Lower lobe of right lung (tissue), 2 donors: ENCODE data around the gene POLRMT. TPM values are rescaled to one million over a fixed set of nuclear protein-coding genes. Genes with fewer than 3 reads are reported as not detected.
A peak's percentile ranks its signal among the peaks of the same experiment; 100 is the strongest.

ENCODE experiments used
- ATAC-seq, 2 donors: fragments of 200-7000 bp; cut with Tn5 transposase; one replicate each; pipeline ENCODE4 v1.9.1; 2020 to 2022; ENCODE audit warnings: mild to moderate bottlenecking in 2 of 2, moderate library complexity in 2 of 2
- DNase-seq: peaks from one replicate; pipeline ENCODE4 v3.0.0-alpha.2; 2020
- H3K27ac ChIP-seq: fragments of 200-600 bp; one replicate; pipeline ENCODE4 v1.8.0; 2022
- H3K27me3 ChIP-seq: fragments of 200-600 bp; one replicate; pipeline ENCODE4 v1.8.0; 2022; ENCODE audit warnings: low read depth
- H3K36me3 ChIP-seq: fragments of 200-600 bp; one replicate; pipeline ENCODE4 v1.8.0; 2022; ENCODE audit warnings: mild to moderate bottlenecking
- H3K4me1 ChIP-seq: fragments of 200-600 bp; one replicate; pipeline ENCODE4 v1.8.0; 2022
- H3K4me3 ChIP-seq: fragments of 200-600 bp; one replicate; pipeline ENCODE4 v1.8.0; 2022; ENCODE audit warnings: mild to moderate bottlenecking
- H3K9me3 ChIP-seq: fragments of 200-600 bp; one replicate; pipeline ENCODE4 v1.8.0; 2022
- intact Hi-C: fragments of 100-400 bp; cut with DNase I; formaldehyde crosslinking; loops from one replicate; pipeline ENCODE4 v1.11.0; 2022
- total RNA-seq: library from RNA; stranded (reverse); fragmentation: NEBNext Ultra II Directional; extraction: Animal tissue kit (Norgen Biotek cat#: 25700); gene quantifications from one replicate; pipeline ENCODE4 v1.2.1, GENCODE V29; 2021
- TF ChIP-seq, protein P1 (sequence below): fragments of 200-600 bp; IDR thresholded peaks from one replicate; pipeline ENCODE4 v1.8.0; 2022; ENCODE audit warnings: antibody characterized with exemption, mild to moderate bottlenecking
- donor health status: DM: no; HTN: yes; CAD: no; lungs with severe emphysema.

Gene POLRMT
- total RNA-seq, 1 donor from 2014 or later = 42.5 TPM

DNA sequence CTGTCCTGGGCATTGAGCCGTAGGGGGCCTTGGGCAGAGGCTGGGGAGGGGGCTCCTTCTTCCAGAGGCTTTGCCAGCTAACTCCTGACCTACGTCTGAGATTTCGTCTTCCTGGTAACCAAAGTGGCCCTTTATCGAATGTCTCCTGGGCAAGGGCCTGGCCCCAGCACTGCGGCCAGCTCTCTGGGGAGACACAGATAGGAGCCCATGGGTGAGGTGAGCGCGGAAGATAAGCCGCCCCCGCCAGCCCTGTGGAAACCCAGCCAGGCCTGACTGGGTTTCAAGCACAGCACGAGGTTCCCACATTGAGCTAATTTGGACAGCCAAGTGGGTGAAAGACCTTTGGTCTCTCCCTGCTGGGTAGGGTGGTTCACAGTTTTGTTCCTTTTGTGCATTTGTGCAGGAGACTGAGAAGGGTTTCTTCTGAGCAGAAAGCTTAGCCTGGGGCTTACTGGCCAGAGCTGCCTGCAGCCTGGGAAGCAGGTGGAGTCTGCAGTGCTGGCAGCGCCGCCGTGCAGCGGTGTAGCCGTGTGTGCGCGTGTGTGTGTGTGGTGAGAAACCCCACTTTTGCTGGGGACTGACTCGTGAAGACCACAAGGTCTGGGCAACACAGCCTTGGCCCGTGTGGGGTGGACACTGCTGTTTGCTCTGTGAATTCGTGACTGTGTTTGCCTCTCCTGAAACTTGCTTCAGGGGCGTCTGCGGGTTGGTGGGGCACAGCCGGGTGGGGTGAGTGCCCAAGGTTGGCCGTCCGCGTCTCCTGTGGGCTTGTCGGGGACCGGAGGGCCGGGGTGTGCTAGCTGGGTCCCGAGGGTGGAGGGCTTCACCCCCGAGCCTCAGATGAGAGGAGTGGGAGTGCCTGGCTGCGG, 58.4 kb downstream of the POLRMT start:
- ATAC-seq = no peak
- peaks cover 58% of the 10 kb centered on the region for H3K4me1 ChIP-seq
- H3K36me3 ChIP-seq = peaks cover 20% of the 10 kb centered on the region
- H3K4me3 ChIP-seq = peak overlapping the region; percentile 96
- H3K27ac ChIP-seq = no peak overlapping the region
- TF ChIP-seq, protein P1, sequence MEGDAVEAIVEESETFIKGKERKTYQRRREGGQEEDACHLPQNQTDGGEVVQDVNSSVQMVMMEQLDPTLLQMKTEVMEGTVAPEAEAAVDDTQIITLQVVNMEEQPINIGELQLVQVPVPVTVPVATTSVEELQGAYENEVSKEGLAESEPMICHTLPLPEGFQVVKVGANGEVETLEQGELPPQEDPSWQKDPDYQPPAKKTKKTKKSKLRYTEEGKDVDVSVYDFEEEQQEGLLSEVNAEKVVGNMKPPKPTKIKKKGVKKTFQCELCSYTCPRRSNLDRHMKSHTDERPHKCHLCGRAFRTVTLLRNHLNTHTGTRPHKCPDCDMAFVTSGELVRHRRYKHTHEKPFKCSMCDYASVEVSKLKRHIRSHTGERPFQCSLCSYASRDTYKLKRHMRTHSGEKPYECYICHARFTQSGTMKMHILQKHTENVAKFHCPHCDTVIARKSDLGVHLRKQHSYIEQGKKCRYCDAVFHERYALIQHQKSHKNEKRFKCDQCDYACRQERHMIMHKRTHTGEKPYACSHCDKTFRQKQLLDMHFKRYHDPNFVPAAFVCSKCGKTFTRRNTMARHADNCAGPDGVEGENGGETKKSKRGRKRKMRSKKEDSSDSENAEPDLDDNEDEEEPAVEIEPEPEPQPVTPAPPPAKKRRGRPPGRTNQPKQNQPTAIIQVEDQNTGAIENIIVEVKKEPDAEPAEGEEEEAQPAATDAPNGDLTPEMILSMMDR = no peak
- no peaks in the 10 kb centered on the region for H3K9me3 ChIP-seq
- no peak for DNase-seq
- no peaks in the 10 kb centered on the region for H3K27me3 ChIP-seq
- intact Hi-C loops = no loop called here

DNA sequence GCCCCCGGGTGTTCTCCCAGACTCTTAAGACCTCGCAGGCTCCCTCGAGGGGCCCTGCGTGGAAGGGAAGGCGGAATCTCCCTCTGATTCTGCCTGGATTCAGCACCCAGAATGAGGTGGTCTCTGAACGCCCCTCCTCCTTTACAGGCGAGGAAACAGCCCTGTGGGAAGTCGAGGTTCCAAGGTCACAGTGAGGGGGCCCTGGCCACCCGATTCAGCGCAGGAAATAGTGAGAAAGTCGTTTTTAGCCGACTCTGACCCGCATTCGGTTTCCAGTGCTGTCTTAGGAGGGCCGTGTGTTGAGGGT, 59.9 kb downstream of the POLRMT start:
- TF ChIP-seq, protein P1 = no peak
- H3K27ac ChIP-seq = peak overlapping the region; percentile 93
- H3K27me3 ChIP-seq = no peaks in the 10 kb centered on the region
- H3K36me3 ChIP-seq = peaks cover 11% of the 10 kb centered on the region
- DNase-seq = no peak
- peak overlapping the region; percentile 96 for H3K4me3 ChIP-seq
- intact Hi-C loops = no loop called here
- ATAC-seq = no peak
- H3K9me3 ChIP-seq = no peaks in the 10 kb centered on the region
- H3K4me1 ChIP-seq = peaks cover 58% of the 10 kb centered on the region

DNA sequence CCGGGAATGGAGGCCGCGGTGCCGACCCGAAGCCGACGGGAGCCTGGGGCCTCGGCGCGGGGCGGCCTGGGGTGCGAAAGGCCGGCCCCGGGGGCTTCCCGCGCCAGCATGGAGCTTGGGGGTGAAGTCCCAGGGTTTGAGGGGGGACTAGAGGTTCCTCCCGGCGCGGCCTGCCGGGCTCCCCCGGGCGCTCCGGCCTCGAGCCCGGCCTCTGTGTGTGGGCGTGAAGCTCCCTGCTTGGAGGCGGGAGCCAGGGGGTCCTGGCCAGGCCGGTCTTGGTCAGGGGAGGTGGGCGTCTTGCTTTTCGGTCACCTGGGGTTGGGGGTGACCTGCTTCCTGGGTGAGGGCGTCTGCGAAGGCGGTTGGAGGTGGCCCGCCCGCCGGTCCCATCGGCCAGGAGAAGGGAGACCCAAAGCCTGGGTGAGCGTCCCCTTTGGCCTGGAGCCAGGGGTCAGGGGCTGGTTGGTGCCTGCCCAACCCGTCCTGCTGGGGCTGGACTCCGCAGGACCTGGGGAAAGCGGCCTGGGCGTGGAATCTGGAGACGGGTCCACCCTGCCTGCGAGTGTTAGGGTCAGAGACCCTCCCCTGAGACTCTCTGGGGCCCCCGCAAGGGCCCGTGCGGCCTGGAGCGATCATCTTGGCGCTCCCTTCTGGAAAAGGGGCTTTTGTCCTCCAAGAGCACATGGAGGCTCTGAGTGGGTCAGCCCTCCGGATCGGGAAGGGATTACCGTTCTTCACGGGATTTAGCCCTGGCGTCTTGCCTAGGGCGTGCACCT, 60.4 kb downstream of the POLRMT start:
- TF ChIP-seq, protein P1 = no peak
- H3K4me1 ChIP-seq = peaks cover 58% of the 10 kb centered on the region
- H3K27ac ChIP-seq = peak overlapping the region; percentile 93
- no peaks in the 10 kb centered on the region for H3K27me3 ChIP-seq
- peaks cover 5% of the 10 kb centered on the region for H3K36me3 ChIP-seq
- intact Hi-C loops = no loop called here
- DNase-seq (peak; percentile 72), ATAC-seq (peak; percentile 26 to 32)
- no peaks in the 10 kb centered on the region for H3K9me3 ChIP-seq
- peak overlapping the region; percentile 96 for H3K4me3 ChIP-seq

DNA sequence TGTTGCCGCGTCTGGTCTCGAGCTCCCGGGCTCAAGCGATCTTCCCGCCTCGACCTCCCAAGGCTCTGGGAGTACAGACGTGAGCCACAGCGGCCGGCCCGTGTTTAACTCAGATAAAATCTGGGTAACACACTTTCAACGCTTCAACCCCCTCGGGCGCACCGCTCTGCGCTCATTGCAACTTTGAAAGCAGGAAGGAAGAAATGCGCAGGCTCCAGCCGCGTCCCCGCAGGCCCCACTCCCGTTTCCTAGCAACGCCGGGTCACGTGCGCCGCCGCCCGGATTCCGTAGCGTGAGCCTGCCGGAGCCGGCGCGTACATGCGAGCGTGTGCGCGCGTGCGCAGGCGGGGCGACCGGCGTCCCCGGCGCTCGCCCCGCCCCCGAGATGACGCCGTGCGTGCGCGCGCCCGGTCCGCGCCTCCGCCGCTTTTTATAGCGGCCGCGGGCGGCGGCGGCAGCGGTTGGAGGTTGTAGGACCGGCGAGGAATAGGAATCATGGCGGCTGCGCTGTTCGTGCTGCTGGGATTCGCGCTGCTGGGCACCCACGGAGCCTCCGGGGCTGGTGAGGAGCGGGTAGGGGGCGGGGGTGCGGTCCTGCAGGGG, 61.1 kb downstream of the POLRMT start, which contains the start of gene BSG:
Gene BSG, plus strand, starts transcription at position 457 of the 603 bp plus-strand sequence. Its CDS starts 39 bp downstream, at position 496.
- Histone ChIP-seq H3K9me3 (no peaks in the 10 kb centered on the region), H3K4me1 (peaks cover 52% of the 10 kb centered on the region), H3K27ac (peak within 1 kb of the TSS; percentile 93), H3K36me3 (no peaks in the 10 kb centered on the region), H3K27me3 (no peaks in the 10 kb centered on the region), H3K4me3 (peak within 1 kb of the TSS; percentile 96)
- TF ChIP-seq, protein P1 = no peak
- intact Hi-C loops = no loop called here
- ATAC-seq = peak; percentile 94 to 96
- peak; percentile 99 for DNase-seq

DNA sequence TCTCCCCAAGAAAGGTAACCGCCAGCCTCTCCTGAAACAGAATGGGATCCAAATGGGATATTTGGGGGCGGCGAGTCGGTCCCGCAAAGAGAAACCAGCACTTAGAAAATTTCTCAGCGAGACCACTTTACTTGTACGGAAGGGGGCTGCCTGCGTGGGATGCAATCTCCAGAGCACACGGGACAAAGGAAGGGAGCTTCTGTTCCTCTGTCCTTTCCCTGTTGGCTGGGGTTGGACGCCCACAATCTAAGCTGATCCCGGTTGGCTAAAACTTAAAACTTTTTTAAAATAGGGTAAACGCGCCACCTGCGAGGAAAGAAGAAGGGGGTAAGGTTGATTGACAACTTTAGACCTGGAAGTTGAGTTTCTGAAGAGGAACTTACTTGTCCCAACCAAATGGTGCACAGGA, 61.8 kb downstream of the POLRMT start:
- H3K36me3 ChIP-seq = no peaks in the 10 kb centered on the region
- peaks cover 45% of the 10 kb centered on the region for H3K4me1 ChIP-seq
- peak overlapping the region; percentile 96 for H3K4me3 ChIP-seq
- DNase-seq (no peak), ATAC-seq (peak in 1 of 2 donors; percentile 15)
- peak overlapping the region; percentile 93 for H3K27ac ChIP-seq
- H3K9me3 ChIP-seq = no peaks in the 10 kb centered on the region
- intact Hi-C loops = no loop called here
- TF ChIP-seq, protein P1 = no peak
- H3K27me3 ChIP-seq = no peaks in the 10 kb centered on the region
